ENCODE data around the gene NANOGP8. TPM values are rescaled to one million over a fixed set of nuclear protein-coding genes. Genes with fewer than 3 reads are reported as not detected.

The NANOGP8 gene
- polyA plus RNA-seq, 1 donor from 2014 or later: not detected

GRCh38 chr15:35107561-35107960 lies 22.5 kb upstream of the NANOGP8 start:
- Histone ChIP-seq H3K9ac (ENCODE audit: low read length) (no peak overlapping the region), H2AFZ (ENCODE audit: low read depth, low read length) (no peak overlapping the region), H3K4me3 (ENCODE audit: low read length) (no peak overlapping the region), H3K4me2 (ENCODE audit: low read length) (no peak overlapping the region), H3K36me3 (ENCODE audit: insufficient read depth, low read length) (no peaks in the 10 kb centered on the region), H3F3A (ENCODE audit: insufficient read depth, low read length, poor library complexity, severe bottlenecking) (no peaks in the 10 kb centered on the region), H4K20me1 (ENCODE audit: insufficient read depth) (no peaks in the 10 kb centered on the region), H3K27me3 (ENCODE audit: insufficient read depth, low read depth, low read length) (no peaks in the 10 kb centered on the region), H3K79me2 (replicated peaks; ENCODE audit: insufficient read depth, low read length) (no peaks in the 10 kb centered on the region), H3K27ac (ENCODE audit: low read length) (no peak overlapping the region), H3K9me2 (ENCODE audit: insufficient read depth, low read length) (no peaks in the 10 kb centered on the region), H3K9me3 (ENCODE audit: low read length) (no peaks in the 10 kb centered on the region)
- TF ChIP-seq, protein P1, sequence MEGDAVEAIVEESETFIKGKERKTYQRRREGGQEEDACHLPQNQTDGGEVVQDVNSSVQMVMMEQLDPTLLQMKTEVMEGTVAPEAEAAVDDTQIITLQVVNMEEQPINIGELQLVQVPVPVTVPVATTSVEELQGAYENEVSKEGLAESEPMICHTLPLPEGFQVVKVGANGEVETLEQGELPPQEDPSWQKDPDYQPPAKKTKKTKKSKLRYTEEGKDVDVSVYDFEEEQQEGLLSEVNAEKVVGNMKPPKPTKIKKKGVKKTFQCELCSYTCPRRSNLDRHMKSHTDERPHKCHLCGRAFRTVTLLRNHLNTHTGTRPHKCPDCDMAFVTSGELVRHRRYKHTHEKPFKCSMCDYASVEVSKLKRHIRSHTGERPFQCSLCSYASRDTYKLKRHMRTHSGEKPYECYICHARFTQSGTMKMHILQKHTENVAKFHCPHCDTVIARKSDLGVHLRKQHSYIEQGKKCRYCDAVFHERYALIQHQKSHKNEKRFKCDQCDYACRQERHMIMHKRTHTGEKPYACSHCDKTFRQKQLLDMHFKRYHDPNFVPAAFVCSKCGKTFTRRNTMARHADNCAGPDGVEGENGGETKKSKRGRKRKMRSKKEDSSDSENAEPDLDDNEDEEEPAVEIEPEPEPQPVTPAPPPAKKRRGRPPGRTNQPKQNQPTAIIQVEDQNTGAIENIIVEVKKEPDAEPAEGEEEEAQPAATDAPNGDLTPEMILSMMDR (IDR thresholded peaks at IDR 0.05; ENCODE audit: poor library complexity, severe bottlenecking): no peak
- TF ChIP-seq EP300 (conservative IDR thresholded peaks at IDR 0.05; ENCODE audit: poor library complexity, severe bottlenecking): no peak
- TF ChIP-seq TAF1 (IDR thresholded peaks at IDR 0.05; ENCODE audit: low read depth): no peak
- TF ChIP-seq SMC3 (conservative IDR thresholded peaks at IDR 0.05; ENCODE audit: poor library complexity): no peak
- TF ChIP-seq EZH2 (IDR thresholded peaks at IDR 0.05; ENCODE audit: borderline replicate concordance, insufficient read depth, low read length, poor library complexity, severe bottlenecking): no peak
- TF ChIP-seq REST (IDR thresholded peaks at IDR 0.05; ENCODE audit: borderline replicate concordance): no peak
- no peak for TF ChIP-seq POLR2AphosphoS5 (IDR thresholded peaks at IDR 0.05)
- TF ChIP-seq MXI1 (conservative IDR thresholded peaks at IDR 0.05; ENCODE audit: poor library complexity, severe bottlenecking): no peak
- TF ChIP-seq RAD21 (conservative IDR thresholded peaks at IDR 0.05): no peak

GRCh38 chr15:35107122-35107521 lies 22.0 kb upstream of the NANOGP8 start:
- H2AFZ ChIP-seq (ENCODE audit: low read depth, low read length): no peak overlapping the region
- no peak overlapping the region for H3K4me3 ChIP-seq (ENCODE audit: low read length)
- no peaks in the 10 kb centered on the region for H3F3A ChIP-seq (ENCODE audit: insufficient read depth, low read length, poor library complexity, severe bottlenecking)
- H3K4me2 ChIP-seq (ENCODE audit: low read length): no peak overlapping the region
- H4K20me1 ChIP-seq (ENCODE audit: insufficient read depth): no peaks in the 10 kb centered on the region
- H3K9me3 ChIP-seq (ENCODE audit: low read length): no peaks in the 10 kb centered on the region
- H3K9me2 ChIP-seq (ENCODE audit: insufficient read depth, low read length): no peaks in the 10 kb centered on the region
- no peak for TF ChIP-seq EZH2 (IDR thresholded peaks at IDR 0.05; ENCODE audit: borderline replicate concordance, insufficient read depth, low read length, poor library complexity, severe bottlenecking)
- TF ChIP-seq TAF1 (IDR thresholded peaks at IDR 0.05; ENCODE audit: low read depth): no peak
- TF ChIP-seq, protein P1 (IDR thresholded peaks at IDR 0.05; ENCODE audit: poor library complexity, severe bottlenecking): no peak
- TF ChIP-seq EP300 (conservative IDR thresholded peaks at IDR 0.05; ENCODE audit: poor library complexity, severe bottlenecking): no peak
- TF ChIP-seq SMC3 (conservative IDR thresholded peaks at IDR 0.05; ENCODE audit: poor library complexity): no peak
- H3K27me3 ChIP-seq (ENCODE audit: insufficient read depth, low read depth, low read length): no peaks in the 10 kb centered on the region
- H3K27ac ChIP-seq (ENCODE audit: low read length): no peak overlapping the region
- H3K36me3 ChIP-seq (ENCODE audit: insufficient read depth, low read length): no peaks in the 10 kb centered on the region
- H3K79me2 ChIP-seq (replicated peaks; ENCODE audit: insufficient read depth, low read length): no peaks in the 10 kb centered on the region
- H3K9ac ChIP-seq (ENCODE audit: low read length): no peak overlapping the region
